RWPE2 (cell line): ENCODE results near the gene SP6.

Experiments used
- ATAC-seq: fragments of 200-7000 bp; cut with Tn5 transposase; 3 replicates; pipeline ENCODE4 v1.9.1; 2021; ENCODE audit warnings: low read depth
- DNase-seq: peaks from one replicate; pipeline ENCODE4 v3.0.0-alpha.2; 2020; ENCODE audit warnings: low spot score
- H3K27ac ChIP-seq: fragments of 450-650 bp; 2 replicates; pipeline ENCODE4 v1.5.1; 2017; ENCODE audit warnings: mild to moderate bottlenecking; ENCODE audit not compliant: poor library complexity, severe bottlenecking
- H3K27me3 ChIP-seq: fragments of 250-450 bp; sonication (Bioruptor Pico); 2 replicates; pipeline ENCODE4 v1.5.1; 2021; ENCODE audit warnings: mild to moderate bottlenecking, moderate library complexity; ENCODE audit not compliant: insufficient read depth, poor library complexity, severe bottlenecking
- H3K36me3 ChIP-seq: fragments of 250-450 bp; sonication (Bioruptor Pico); 2 replicates; pipeline ENCODE4 v1.5.1; 2020; ENCODE audit warnings: low read depth, mild to moderate bottlenecking, moderate library complexity
- H3K4me1 ChIP-seq: fragments of 250-450 bp; sonication (Bioruptor Pico); 2 replicates; pipeline ENCODE4 v1.5.1; 2021; ENCODE audit warnings: mild to moderate bottlenecking, moderate library complexity; ENCODE audit not compliant: insufficient read depth, poor library complexity, severe bottlenecking
- H3K4me3 ChIP-seq: fragments of 250-450 bp; sonication (Bioruptor Pico); 2 replicates; pipeline ENCODE4 v1.5.1; 2021; ENCODE audit warnings: mild to moderate bottlenecking, moderate library complexity; ENCODE audit not compliant: severe bottlenecking
- H3K9me3 ChIP-seq: fragments of 250-450 bp; sonication (Bioruptor Pico); 2 replicates; pipeline ENCODE4 v1.5.1; 2021; ENCODE audit warnings: mild to moderate bottlenecking, moderate library complexity; ENCODE audit not compliant: severe bottlenecking
- TF ChIP-seq, protein P1 (sequence below): fragments of 450-650 bp; IDR thresholded peaks from one replicate; pipeline ENCODE4 v1.5.1; 2017; ENCODE audit warnings: mild to moderate bottlenecking, moderate library complexity; ENCODE audit not compliant: poor library complexity, severe bottlenecking

The SP6 gene

DNA sequence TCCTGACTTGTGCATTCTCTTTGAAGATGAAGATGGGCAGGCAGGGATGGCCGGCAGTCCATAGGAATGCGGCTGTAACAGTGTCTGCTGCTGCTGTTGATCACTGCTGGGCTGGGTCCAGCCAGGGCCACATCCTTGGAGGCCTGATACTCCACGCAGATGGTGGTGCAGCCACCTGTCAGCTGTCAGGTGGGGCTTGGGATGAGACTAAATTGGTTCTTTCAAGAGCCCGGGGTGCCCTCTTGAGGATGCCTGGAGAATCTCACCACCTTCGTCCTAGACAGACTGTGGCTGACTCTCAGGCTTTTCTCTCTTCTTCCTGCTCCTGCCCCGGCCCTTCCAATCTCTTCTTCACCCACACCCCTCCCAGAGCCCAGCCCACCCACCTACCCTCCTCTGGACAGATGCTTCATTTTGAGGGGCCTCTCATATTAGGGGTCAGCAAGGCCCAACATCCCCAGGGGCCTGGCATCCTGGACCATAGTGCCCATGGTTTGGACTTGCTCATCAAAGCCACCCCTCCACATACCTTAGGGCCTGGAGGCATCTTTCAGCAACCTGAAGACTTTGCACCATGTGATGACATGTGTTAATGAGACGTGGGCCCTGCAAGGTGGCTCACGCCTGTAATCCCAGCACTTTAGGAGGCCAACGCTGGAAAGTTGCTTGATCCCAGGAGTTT is 48.5 kb downstream of the SP6 start:
- Histone ChIP-seq H3K4me3 (no peak overlapping the region), H3K9me3 (no peaks in the 10 kb centered on the region), H3K27me3 (no peaks in the 10 kb centered on the region), H3K36me3 (no peaks in the 10 kb centered on the region), H3K27ac (no peak overlapping the region), H3K4me1 (no peaks in the 10 kb centered on the region)
- DNase-seq = peak; percentile 24
- ATAC-seq = peak; percentile 92
- TF ChIP-seq, protein P1, sequence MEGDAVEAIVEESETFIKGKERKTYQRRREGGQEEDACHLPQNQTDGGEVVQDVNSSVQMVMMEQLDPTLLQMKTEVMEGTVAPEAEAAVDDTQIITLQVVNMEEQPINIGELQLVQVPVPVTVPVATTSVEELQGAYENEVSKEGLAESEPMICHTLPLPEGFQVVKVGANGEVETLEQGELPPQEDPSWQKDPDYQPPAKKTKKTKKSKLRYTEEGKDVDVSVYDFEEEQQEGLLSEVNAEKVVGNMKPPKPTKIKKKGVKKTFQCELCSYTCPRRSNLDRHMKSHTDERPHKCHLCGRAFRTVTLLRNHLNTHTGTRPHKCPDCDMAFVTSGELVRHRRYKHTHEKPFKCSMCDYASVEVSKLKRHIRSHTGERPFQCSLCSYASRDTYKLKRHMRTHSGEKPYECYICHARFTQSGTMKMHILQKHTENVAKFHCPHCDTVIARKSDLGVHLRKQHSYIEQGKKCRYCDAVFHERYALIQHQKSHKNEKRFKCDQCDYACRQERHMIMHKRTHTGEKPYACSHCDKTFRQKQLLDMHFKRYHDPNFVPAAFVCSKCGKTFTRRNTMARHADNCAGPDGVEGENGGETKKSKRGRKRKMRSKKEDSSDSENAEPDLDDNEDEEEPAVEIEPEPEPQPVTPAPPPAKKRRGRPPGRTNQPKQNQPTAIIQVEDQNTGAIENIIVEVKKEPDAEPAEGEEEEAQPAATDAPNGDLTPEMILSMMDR = peak; percentile 80

DNA sequence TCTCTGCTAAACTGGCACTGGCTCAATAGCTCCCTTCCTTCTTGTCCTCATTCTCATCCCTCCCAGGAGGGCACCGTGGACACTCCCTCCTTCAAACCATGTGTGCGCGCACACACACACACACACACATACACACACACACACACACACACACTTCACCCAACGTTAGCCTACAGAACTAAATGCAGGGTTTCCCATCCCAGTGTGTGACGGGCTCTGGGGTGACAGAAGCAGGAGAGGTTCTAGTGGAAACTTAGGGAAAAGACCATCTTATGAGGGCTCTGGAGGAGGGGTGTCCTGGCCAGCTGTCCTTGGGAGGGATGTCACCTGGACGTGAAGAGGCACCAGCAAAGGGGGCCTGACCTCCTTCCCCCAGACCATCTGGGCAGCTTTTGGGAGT is 49.1 kb downstream of the SP6 start:
- ATAC-seq = no peak

GRCh38 chr17:47801176-47801765 is 49.7 kb downstream of the SP6 start:
- TF ChIP-seq, protein P1 = no peak
- no peak for ATAC-seq
- Histone ChIP-seq H3K27ac (no peak overlapping the region), H3K9me3 (no peaks in the 10 kb centered on the region), H3K4me1 (no peaks in the 10 kb centered on the region), H3K4me3 (no peak overlapping the region), H3K36me3 (no peaks in the 10 kb centered on the region), H3K27me3 (no peaks in the 10 kb centered on the region)
- DNase-seq = no peak

More for the DNA sequence above, 49.1 kb downstream of the SP6 start:
- Histone ChIP-seq H3K9me3 (no peaks in the 10 kb centered on the region), H3K36me3 (no peaks in the 10 kb centered on the region), H3K4me1 (no peaks in the 10 kb centered on the region), H3K27me3 (no peaks in the 10 kb centered on the region), H3K4me3 (no peak overlapping the region), H3K27ac (no peak overlapping the region)
- TF ChIP-seq, protein P1 = no peak
- DNase-seq = no peak

DNA sequence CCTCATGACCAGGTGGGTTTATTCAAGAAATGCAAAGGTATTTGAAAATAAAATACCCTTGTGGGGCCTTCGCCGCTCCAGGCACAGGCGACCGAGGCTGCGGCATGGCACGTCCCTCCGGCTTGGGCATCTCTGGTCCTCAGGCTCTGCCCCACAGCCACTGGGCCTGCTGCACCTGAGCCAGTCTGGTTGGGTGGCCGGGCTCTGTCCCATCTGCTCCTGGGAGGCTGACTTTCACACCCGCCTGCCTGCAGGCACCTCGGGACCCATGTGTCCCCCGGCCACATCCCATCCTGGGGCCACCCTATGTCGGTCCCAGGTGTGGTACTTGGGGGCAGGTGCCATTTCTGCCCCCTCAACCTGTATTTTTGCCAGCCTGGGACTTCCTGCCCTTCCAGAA is 50.3 kb downstream of the SP6 start:
- H3K27me3 ChIP-seq = peaks cover 3% of the 10 kb centered on the region
- TF ChIP-seq, protein P1 = no peak
- DNase-seq (no peak), ATAC-seq (no peak)
- H3K9me3 ChIP-seq = no peaks in the 10 kb centered on the region
- no peaks in the 10 kb centered on the region for H3K4me1 ChIP-seq
- no peaks in the 10 kb centered on the region for H3K36me3 ChIP-seq
- H3K4me3 ChIP-seq = no peak overlapping the region
- H3K27ac ChIP-seq = no peak overlapping the region

DNA sequence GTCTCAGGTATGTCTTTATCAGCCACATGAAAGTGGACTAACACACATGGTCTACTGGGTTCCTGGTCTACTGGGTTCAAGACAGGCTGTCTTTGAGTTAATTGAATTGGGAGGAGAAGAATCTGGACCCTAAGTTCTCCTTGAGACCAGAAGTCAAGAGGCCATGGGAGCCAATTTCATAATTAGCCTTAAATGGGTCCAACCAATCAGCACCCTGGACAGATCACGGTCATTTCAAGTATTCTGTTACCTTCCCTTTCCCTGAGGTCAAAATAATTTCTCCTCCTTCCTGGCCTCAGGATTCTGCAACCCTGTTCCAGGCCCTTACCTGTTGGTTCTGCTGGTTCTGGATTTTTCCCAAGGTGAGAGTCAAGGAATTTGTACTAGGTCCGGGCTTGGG is 53.2 kb downstream of the SP6 start:
- ATAC-seq = no peak
- no peaks in the 10 kb centered on the region for H3K9me3 ChIP-seq
- DNase-seq = no peak
- H3K27ac ChIP-seq = no peak overlapping the region
- no peaks in the 10 kb centered on the region for H3K4me1 ChIP-seq
- no peak overlapping the region for H3K4me3 ChIP-seq
- TF ChIP-seq, protein P1 = no peak
- peaks cover 32% of the 10 kb centered on the region for H3K27me3 ChIP-seq
- H3K36me3 ChIP-seq = no peaks in the 10 kb centered on the region
